K562 (cell line): ENCODE data around the gene ADARB2. TPM values are rescaled to one million over a fixed set of nuclear protein-coding genes. Genes with fewer than 3 reads are reported as not detected.

ENCODE experiments used
- ATAC-seq: fragments of 200-7000 bp; cut with Tn5 transposase; 3 replicates; pipeline ENCODE4 v1.9.1; 2020; ENCODE audit warnings: moderate library complexity
- BruUV-seq: library from RNA; stranded (reverse); fragments of 400-500 nt; replicated peaks from 2 replicates; lab custom pipeline; 2021; lab: Mats Ljungman, UMichigan
- CTCF ChIA-PET: fragments of 300-600 bp; formaldehyde crosslinking; extraction: SDS; loops from one replicate; lab custom pipeline; 2021; ENCODE audit warnings: low intra/inter-chr PET ratio; lab: Yijun Ruan, JAX
- POLR2A ChIA-PET: fragments of 300-600, 350-650 bp; sonication (Branson Sonifier 250); formaldehyde crosslinking; extraction: SDS; loops from one replicate; lab custom pipeline; 2021; ENCODE audit warnings: antibody characterized with exemption, inconsistent platforms; lab: Yijun Ruan, JAX
- DNase-seq, 4 experiments: peaks; one replicate each; pipeline versions ENCODE4 v3.0.0 to v3.0.0-alpha.2; 2011 to 2018; ENCODE audit warnings: low spot score in 3 of 4, mixed read lengths in 3 of 4; ENCODE audit errors: extremely low read depth in 1 of 4
- FAIRE-seq: peaks from 2 replicates; lab custom pipeline; 2011; peaks lifted over from hg19 to GRCh38; lab: Jason Lieb, UNC
- H2AFZ ChIP-seq: 2 replicates; pipeline ENCODE4 v1.6.0; 2011; ENCODE audit warnings: low read depth, low read length, control low read depth, inconsistent platforms
- H3K27ac ChIP-seq: fragments of 200-600 bp; 3 replicates; pipeline ENCODE4 v1.8.0; 2011; ENCODE audit warnings: low read depth, mild to moderate bottlenecking, control low read depth, inconsistent platforms, low read length, moderate library complexity, mixed read lengths; ENCODE audit errors: extremely low read depth
- H3K27me3 ChIP-seq, 2 experiments: fragments of 300-600 bp in 1 of 2; 2 replicates in 1 of 2; 3 replicates in 1 of 2; pipeline versions ENCODE4 v1.6.0 to v1.8.0; 2011; ENCODE audit warnings: inconsistent platforms in 2 of 2, low read length in 2 of 2, mild to moderate bottlenecking in 1 of 2, mixed read lengths in 1 of 2, moderate library complexity in 1 of 2; ENCODE audit not compliant: control insufficient read depth in 2 of 2, insufficient read depth in 2 of 2
- H3K36me3 ChIP-seq: fragments of 300-600 bp; 3 replicates; pipeline ENCODE4 v1.8.0; 2011; ENCODE audit warnings: mild to moderate bottlenecking, low read length, inconsistent platforms; ENCODE audit not compliant: control insufficient read depth, insufficient read depth
- H3K4me1 ChIP-seq, 2 experiments: fragments of 200-600 bp in 1 of 2; replicated peaks in 1 of 2; 2 replicates in 1 of 2; 3 replicates in 1 of 2; pipeline versions ENCODE4 v1.5.1 to v1.8.0; 2011; ENCODE audit warnings: inconsistent platforms in 2 of 2, low read length in 2 of 2, mild to moderate bottlenecking in 1 of 2, mixed read lengths in 1 of 2, moderate library complexity in 1 of 2; ENCODE audit not compliant: control insufficient read depth in 2 of 2, insufficient read depth in 2 of 2
- H3K4me2 ChIP-seq: 2 replicates; pipeline ENCODE4 v1.6.1; 2011; ENCODE audit warnings: low read length, control low read depth, inconsistent platforms, mixed read lengths; ENCODE audit not compliant: insufficient read depth
- H3K4me3 ChIP-seq: fragments of 200-600 bp; sonication (generic), shearing (Covaris generic); 2 replicates; pipeline ENCODE4 v1.5.1; 2016; ENCODE audit warnings: control low read depth, inconsistent platforms
- H3K79me2 ChIP-seq: fragments of 200-600 bp; 3 replicates; pipeline ENCODE4 v1.8.0; 2011; ENCODE audit warnings: low read length, inconsistent platforms; ENCODE audit not compliant: control insufficient read depth, insufficient read depth
- H3K9ac ChIP-seq, 2 experiments: 2 replicates each; pipeline versions ENCODE4 v1.6.0 to v1.6.1; 2011; ENCODE audit warnings: low read depth in 2 of 2, low read length in 2 of 2, control low read depth in 1 of 2, inconsistent platforms in 1 of 2, mild to moderate bottlenecking in 1 of 2, mixed read lengths in 1 of 2; ENCODE audit not compliant: insufficient read depth in 1 of 2
- H3K9me1 ChIP-seq: one replicate; pipeline ENCODE4 v1.6.0; 2011; ENCODE audit warnings: inconsistent platforms, mild to moderate bottlenecking, low read length, moderate library complexity; ENCODE audit not compliant: control insufficient read depth, insufficient read depth
- H3K9me3 ChIP-seq: replicated peaks from 2 replicates; pipeline ENCODE4 v1.5.1; 2011; ENCODE audit warnings: low read depth, low read length, inconsistent platforms; ENCODE audit not compliant: control insufficient read depth, insufficient read depth
- H4K20me1 ChIP-seq: replicated peaks from 2 replicates; pipeline ENCODE4 v1.6.1; 2011; ENCODE audit warnings: low read length, inconsistent platforms, mixed read lengths; ENCODE audit not compliant: control insufficient read depth, insufficient read depth
- ARID4B ChIP-seq: sonication (generic); formaldehyde crosslinking; IDR thresholded peaks from 2 replicates; pipeline ENCODE4 v1.8.0; 2022; ENCODE audit warnings: mild to moderate bottlenecking, missing genetic modification reagents
- CBX5 ChIP-seq: IDR thresholded peaks from 2 replicates; pipeline ENCODE4 v1.6.1; 2014; ENCODE audit warnings: low read depth, borderline replicate concordance
- COPS2 ChIP-seq: fragments of 450-650 bp; conservative IDR thresholded peaks from 2 replicates; pipeline ENCODE4 v1.6.1; 2016; ENCODE audit warnings: mild to moderate bottlenecking, moderate library complexity
- FOSL1 ChIP-seq: fragments of 200-800 bp; sonication (Bioruptor generic); conservative IDR thresholded peaks from 2 replicates; pipeline ENCODE4 v1.6.1; 2016; ENCODE audit warnings: missing genetic modification characterization, missing compliant biosample characterization
- FOXK1 ChIP-seq: sonication (generic); formaldehyde crosslinking; IDR thresholded peaks from 2 replicates; pipeline ENCODE4 v1.8.0; 2022; ENCODE audit warnings: missing genetic modification reagents, mild to moderate bottlenecking, borderline replicate concordance
- GMEB1 ChIP-seq: fragments of 250-450 bp; sonication (Bioruptor Pico); IDR thresholded peaks from 2 replicates; pipeline ENCODE4 v1.4.0; 2020; ENCODE audit warnings: mild to moderate bottlenecking
- KDM1A ChIP-seq, 2 experiments: fragments of 450-650 bp; IDR thresholded peaks; 2 replicates each; pipeline ENCODE4 v1.6.1; 2016; ENCODE audit warnings: mild to moderate bottlenecking in 2 of 2
- KLF16 ChIP-seq: IDR thresholded peaks from 2 replicates; pipeline ENCODE4 v1.6.1; 2016; ENCODE audit warnings: antibody characterized with exemption
- MXD1 ChIP-seq: fragments of 250-450 bp; sonication (Bioruptor Pico); IDR thresholded peaks from 2 replicates; pipeline ENCODE4 v1.8.0; 2021; ENCODE audit warnings: borderline replicate concordance, mild to moderate bottlenecking, moderate library complexity; ENCODE audit not compliant: poor library complexity, severe bottlenecking
- POLR2B ChIP-seq: fragments of 450-650 bp; IDR thresholded peaks from 2 replicates; pipeline ENCODE4 v1.6.1; 2018; ENCODE audit warnings: low read depth; ENCODE audit not compliant: partially characterized antibody
- RAD21 ChIP-seq, 2 experiments: fragments of 250-450 bp in 1 of 2; fragments of 450-650 bp in 1 of 2; sonication (Bioruptor Pico) in 1 of 2; formaldehyde crosslinking in 1 of 2; IDR thresholded peaks in 1 of 2; conservative IDR thresholded peaks in 1 of 2; 2 replicates each; pipeline versions ENCODE4 v1.4.0 to v1.8.0; 2020 to 2022; ENCODE audit warnings: mild to moderate bottlenecking in 2 of 2, moderate library complexity in 1 of 2
- SPI1 ChIP-seq: IDR thresholded peaks from 2 replicates; pipeline ENCODE4 v1.6.1; 2011; ENCODE audit warnings: low read depth, low read length, control low read depth, borderline replicate concordance
- SUPT5H ChIP-seq: fragments of 450-650 bp; IDR thresholded peaks from 2 replicates; pipeline ENCODE4 v1.6.1; 2016
- TSC22D4 ChIP-seq: fragments of 450-650 bp; IDR thresholded peaks from 2 replicates; pipeline ENCODE4 v1.6.1; 2016; ENCODE audit warnings: missing genetic modification characterization, missing biosample characterization, control low read depth
- WGBS: fragments of 100-300 bp; shearing (Covaris generic); methylation state at CpG from one replicate; pipeline ENCODE4 v1.1.6; 2016; ENCODE audit warnings: low coverage, mixed read lengths; ENCODE audit not compliant: insufficient coverage; ENCODE audit errors: missing lambda C conversion rate; 5-methylcytosine and 5-hydroxymethylcytosine counted together
- in situ Hi-C: fragments of 300-500 bp; cut with MboI; formaldehyde crosslinking; loops from 4 replicates; pipeline ENCODE4 v1.15.0; 2018; ENCODE audit warnings: inconsistent platforms, mixed read lengths
- intact Hi-C: fragments of 100-400 bp; cut with micrococcal nuclease; formaldehyde crosslinking; loops from 2 replicates; pipeline ENCODE4 v1.14.2; 2022
- polyA plus RNA-seq, 8 experiments: library from polyadenylated mRNA; depleted of rRNA in 4 of 8; stranded (reverse) in 5 of 8; unstranded in 3 of 8; fragments of >200 nt; fragmentation: Nextera tagmentation in 2 of 8; fragmentation: Illumina TruSeq in 1 of 8; extraction: Ambion mirVana in 2 of 8; extraction: Trizol in 1 of 8; gene quantifications; 2 replicates each; pipeline versions ENCODE4 v1.2.1 to v1.2.3, GENCODE V29; 2011 to 2014; ENCODE audit warnings: inconsistent platforms in 1 of 8, missing spikeins in 1 of 8
- total RNA-seq, 7 experiments: library from RNA; depleted of rRNA in 6 of 7; stranded (reverse); fragments of >200 nt in 6 of 7; fragmentation: Illumina TruSeq in 2 of 7; extraction: Trizol in 2 of 7; gene quantifications; 2 replicates each; pipeline versions ENCODE4 v1.2.1 to v1.2.3, GENCODE V29; 2011 to 2021; ENCODE audit warnings: low replicate concordance in 1 of 7

The ADARB2 gene
- total and polyA plus RNA-seq, 9 of the 15 experiments (the other 6 are each of a cell fraction or from before 2014, with no cell fraction given): not detected

GRCh38 chr10:1214071-1214675, 523.2 kb downstream of the ADARB2 start:
- TF ChIP-seq SUPT5H (no peak), TSC22D4 (tag) (no peak), KLF16 (no peak), ARID4B (CRISPR knock-in tag) (no peak), RAD21 (CRISPR knock-in tag; conservative IDR thresholded peaks at IDR 0.05 in 1 of 2, IDR thresholded peaks at IDR 0.05 in 1 of 2) (no peak), MXD1 (no peak), POLR2B (no peak), GMEB1 (no peak), COPS2 (no peak), CBX5 (no peak), FOSL1 (tag) (no peak), FOXK1 (no peak), SPI1 (no peak), KDM1A (IDR thresholded peaks at IDR 0.05) (no peak)
- TF ChIP-seq, all 486 proteins: peak for 0
- Histone ChIP-seq H3K27ac (no peak overlapping the region), H3K9ac (no peak overlapping the region), H3K27me3 (peaks cover 0 to 40% of the 10 kb centered on the region in 2 experiments; a peak in 4 of 5 replicates), H3K36me3 (no peaks in the 10 kb centered on the region), H3K4me1 (peaks cover 0 to 3% of the 10 kb centered on the region in 2 experiments; a peak in 1 of 5 replicates), H3K79me2 (no peaks in the 10 kb centered on the region), H2AFZ (no peak overlapping the region), H3K4me2 (no peak overlapping the region), H3K9me1 (no peaks in the 10 kb centered on the region), H3K9me3 (no peaks in the 10 kb centered on the region), H3K4me3 (no peak overlapping the region), H4K20me1 (peaks cover 26% of the 10 kb centered on the region)
- intact Hi-C loops (no loop called here), in situ Hi-C loops (no loop called here)
- ChIA-PET POLR2A (no interaction called here), CTCF (no interaction called here)
- no peak for ATAC-seq
- WGBS: 3% methylated on average over 26 of the region's 28 CpGs
- no TSS peak for BruUV-seq
- no peak for FAIRE-seq
- DNase-seq: no peak
